B cell (primary cell): Measurements from ENCODE around the gene NUAK1. TPM values are rescaled to one million over a fixed set of nuclear protein-coding genes. Genes with fewer than 3 reads are reported as not detected.

Experiments used
- ATAC-seq: fragments of 200-7000 bp; cut with Tn5 transposase; one replicate; pipeline ENCODE4 v1.10.0; 2021; ENCODE audit warnings: low read depth, mild to moderate bottlenecking, moderate number of reproducible peaks, moderate library complexity
- CTCF ChIA-PET: fragments of 350-600 bp; sonication (Branson Sonifier 250); formaldehyde crosslinking; loops from one replicate; lab custom pipeline; 2021; ENCODE audit warnings: antibody characterized with exemption, inconsistent platforms; lab: Charles Lee
- POLR2A ChIA-PET: fragments of 350-600 bp; sonication (Branson Sonifier 250); formaldehyde crosslinking; loops from one replicate; lab custom pipeline; 2021; ENCODE audit warnings: antibody characterized with exemption; lab: Charles Lee
- DNase-seq: peaks from one replicate; pipeline ENCODE4 v3.0.0; 2013
- H2AFZ ChIP-seq: 2 replicates; pipeline ENCODE4 v1.6.1; 2012; ENCODE audit warnings: mild to moderate bottlenecking, low read depth, low read length; ENCODE audit not compliant: insufficient read depth, poor library complexity, severe bottlenecking
- H3K27ac ChIP-seq, 2 donors: 1 replicate in 1 of 2; 2 replicates in 1 of 2; pipeline ENCODE4 v1.5.1; 2012 to 2013; ENCODE audit warnings: low read length in 2 of 2, mild to moderate bottlenecking in 2 of 2, moderate library complexity in 1 of 2
- H3K27me3 ChIP-seq, 4 experiments: fragments of 200-600 bp in 1 of 4; sonication (generic) in 1 of 4; replicated peaks in 1 of 4; 1 replicate in 2 of 4; 2 replicates in 2 of 4; pipeline versions ENCODE4 v1.6.1 to v1.7.0; 2013 to 2016; ENCODE audit warnings: low read length in 3 of 4, mild to moderate bottlenecking in 2 of 4, mixed read lengths in 1 of 4, moderate library complexity in 1 of 4; ENCODE audit not compliant: insufficient read depth in 4 of 4, control insufficient read depth in 3 of 4; ENCODE audit errors: control extremely low read depth in 1 of 4
- H3K36me3 ChIP-seq, 2 experiments: replicated peaks in 1 of 2; 1 replicate in 1 of 2; 2 replicates in 1 of 2; pipeline versions ENCODE4 v1.6.1 to v1.7.1; 2013; ENCODE audit warnings: low read length in 1 of 2; ENCODE audit not compliant: insufficient read depth in 2 of 2, control insufficient read depth in 1 of 2; ENCODE audit errors: control extremely low read depth in 1 of 2, extremely low read depth in 1 of 2
- H3K4me1 ChIP-seq, 2 donors: fragments of 200-600 bp in 1 of 2; sonication (generic) in 1 of 2; 1 replicate in 1 of 2; 2 replicates in 1 of 2; pipeline versions ENCODE4 v1.5.1 to v1.6.1; 2013 to 2017; ENCODE audit warnings: low read length in 2 of 2; ENCODE audit not compliant: control insufficient read depth in 2 of 2, insufficient read depth in 2 of 2
- H3K4me2 ChIP-seq: replicated peaks from 2 replicates; pipeline ENCODE3; 2012; ENCODE audit warnings: mild to moderate bottlenecking, low read depth, low read length; ENCODE audit not compliant: poor library complexity, severe bottlenecking
- H3K4me3 ChIP-seq, 5 experiments: fragments of 200-600 bp in 1 of 5; sonication (generic) in 1 of 5; 1 replicate in 3 of 5; 2 replicates in 2 of 5; pipeline versions ENCODE4 v1.5.1 to v1.7.0; 2011 to 2016; ENCODE audit warnings: low read length in 4 of 5, mild to moderate bottlenecking in 4 of 5, low read depth in 2 of 5, control low read depth in 1 of 5, moderate library complexity in 1 of 5; ENCODE audit not compliant: insufficient read depth in 1 of 5; ENCODE audit errors: control extremely low read depth in 1 of 5, extremely low read depth in 1 of 5
- H3K79me2 ChIP-seq: fragments of 200-600 bp; sonication (generic); one replicate; pipeline ENCODE4 v1.6.0; 2016; ENCODE audit warnings: low read length; ENCODE audit not compliant: control insufficient read depth, insufficient read depth
- H3K9ac ChIP-seq: fragments of 200-600 bp; sonication (generic); 2 replicates; pipeline ENCODE4 v1.6.1; 2017; ENCODE audit warnings: mild to moderate bottlenecking, low read length, moderate library complexity
- H3K9me3 ChIP-seq, 3 donors: one replicate each; pipeline versions ENCODE4 v1.6.1 to v1.7.1; 2013; ENCODE audit warnings: low read length in 2 of 3; ENCODE audit not compliant: control insufficient read depth in 2 of 3, insufficient read depth in 1 of 3; ENCODE audit errors: control extremely low read depth in 1 of 3
- H4K20me1 ChIP-seq: 2 replicates; pipeline ENCODE4 v1.6.0; 2012; ENCODE audit warnings: mild to moderate bottlenecking, low read length; ENCODE audit not compliant: insufficient read depth, control insufficient read depth, poor library complexity, severe bottlenecking
- H3K27ac Mint-ChIP-seq: one replicate; pipeline ENCODE4 v1.8.0; 2021; ENCODE audit warnings: mixed read lengths
- H3K27me3 Mint-ChIP-seq: one replicate; pipeline ENCODE4 v1.8.0; 2021; ENCODE audit warnings: mixed read lengths
- H3K4me1 Mint-ChIP-seq: one replicate; pipeline ENCODE4 v1.8.0; 2021; ENCODE audit warnings: mixed read lengths
- H3K4me3 Mint-ChIP-seq: one replicate; pipeline ENCODE4 v1.8.0; 2021; ENCODE audit warnings: mixed read lengths
- H3K9me3 Mint-ChIP-seq: one replicate; pipeline ENCODE4 v1.8.0; 2022; ENCODE audit warnings: mixed read lengths; ENCODE audit not compliant: insufficient read depth
- CTCF ChIP-seq: fragments of 200-600 bp; IDR thresholded peaks from one replicate; pipeline ENCODE4 v1.8.0; 2022; ENCODE audit warnings: antibody characterized with exemption, mild to moderate bottlenecking
- EZH2 ChIP-seq: IDR thresholded peaks from 2 replicates; pipeline ENCODE4 v1.6.1; 2012; ENCODE audit warnings: borderline replicate concordance, low read depth, mild to moderate bottlenecking, moderate library complexity, low read length; ENCODE audit not compliant: insufficient read depth, poor library complexity, severe bottlenecking
- WGBS: methylation state at CpG from one replicate; pipeline ENCODE4 v1.1.5; 2013; ENCODE audit warnings: missing lambda C conversion rate; ENCODE audit not compliant: insufficient coverage; 5-methylcytosine and 5-hydroxymethylcytosine counted together
- intact Hi-C: fragments of 100-400 bp; cut with micrococcal nuclease; formaldehyde crosslinking; loops from one replicate; pipeline ENCODE4 v1.10.0; 2022
- polyA plus RNA-seq: library from polyadenylated mRNA; depleted of rRNA; stranded (reverse); fragments of >200 nt; gene quantifications from 2 replicates; pipeline ENCODE4 v1.2.3, GENCODE V29; 2012
- total RNA-seq, 2 donors: library from RNA; stranded (reverse); fragments of 120-200 nt in 1 of 2; gene quantifications; 1 replicate in 1 of 2; 2 replicates in 1 of 2; pipeline versions ENCODE4 v1.2.3 to v1.2.4, GENCODE V29; 2013 to 2022

The NUAK1 gene
- total and polyA plus RNA-seq, 2 donors (not counting 1 experiment from before 2014, with no cell fraction given), result not detected

DNA sequence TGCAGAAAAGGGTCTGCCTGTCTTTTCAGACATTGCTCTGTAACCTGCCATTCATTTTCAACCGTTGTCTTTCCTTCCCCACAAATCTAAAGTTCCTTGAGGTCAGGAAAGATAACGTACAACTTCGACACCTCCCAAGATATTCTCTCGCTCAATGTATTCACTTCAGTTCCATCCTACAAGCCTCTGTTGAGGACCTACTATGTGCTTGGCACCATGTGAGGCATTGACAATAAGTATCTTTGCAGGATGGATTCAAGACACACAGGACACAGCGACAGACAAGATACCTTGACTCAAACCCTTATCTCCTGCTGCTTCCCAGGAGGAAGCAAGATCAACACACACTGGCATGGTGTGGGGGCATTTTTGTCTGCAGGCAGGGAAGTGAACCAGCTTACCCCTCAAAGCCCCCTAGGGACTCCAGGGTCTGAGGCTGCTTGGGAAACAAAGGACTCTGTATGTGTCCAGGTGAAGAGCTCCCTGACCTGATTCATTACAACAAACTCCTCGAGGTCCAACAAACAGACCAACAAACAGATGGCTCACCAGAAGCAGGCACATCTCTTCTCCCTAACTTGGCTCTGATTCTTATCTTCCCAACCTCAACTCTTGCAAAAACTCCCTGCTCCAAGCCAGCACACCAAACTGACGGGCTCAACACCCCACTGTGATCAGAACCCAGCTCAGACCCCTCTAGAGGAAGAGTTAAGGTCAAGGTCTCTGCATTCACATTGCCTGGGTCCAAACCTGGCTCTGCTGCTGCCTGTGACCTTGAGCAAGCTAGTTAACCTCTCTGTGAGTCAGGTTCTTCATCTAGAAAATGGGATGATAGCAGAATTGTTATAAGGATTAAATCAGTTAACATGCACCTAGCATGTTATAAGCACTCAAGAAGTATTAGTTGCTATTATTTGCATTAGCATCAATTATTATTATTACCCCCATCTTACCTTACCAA is 6.3 kb downstream of the NUAK1 start:
- intact Hi-C loops, result no loop called here
- no peak overlapping the region for H3K4me2 ChIP-seq
- H3K9me3 Mint-ChIP-seq, result no peaks in the 10 kb centered on the region

More for the DNA sequence above, 6.3 kb downstream of the NUAK1 start:
- TF ChIP-seq CTCF (no peak), EZH2 (no peak)
- no peak overlapping the region for H3K27ac ChIP-seq
- H4K20me1 ChIP-seq, result no peaks in the 10 kb centered on the region
- DNase-seq (no peak), ATAC-seq (no peak)
- ChIA-PET CTCF (interaction anchor here (1.0 kb wide), 1 partner anchor 712 kb away, joined by 3 read pairs; no protein-coding TSS in a partner anchor), POLR2A (no interaction called here)
- no peak overlapping the region for H3K9ac ChIP-seq
- Mint-ChIP-seq H3K27me3 (peaks cover 64% of the 10 kb centered on the region), H3K27ac (no peak overlapping the region), H3K4me1 (peaks cover 5% of the 10 kb centered on the region), H3K4me3 (no peak overlapping the region)
- WGBS, result 67% methylated on average over 4 of the region's 7 CpGs
- H3K4me3 ChIP-seq, result no peak overlapping the region
- H3K36me3 ChIP-seq, result no peaks in the 10 kb centered on the region
- H3K9me3 ChIP-seq, result no peaks in the 10 kb centered on the region
- peaks cover 0 to 36% (median 34%) of the 10 kb centered on the region in 4 experiments for H3K27me3 ChIP-seq
- H3K4me1 ChIP-seq, result peaks cover 6 to 10% of the 10 kb centered on the region in 2 donors
- H2AFZ ChIP-seq, result no peak overlapping the region
- no peaks in the 10 kb centered on the region for H3K79me2 ChIP-seq
